T-cell (primary cell): ENCODE measurements around the gene ZNF576. TPM values are rescaled to one million over a fixed set of nuclear protein-coding genes. Genes with fewer than 3 reads are reported as not detected.

Experiments
- ATAC-seq, 4 experiments: fragments of 200-7000 bp in 3 of 4; fragments of 150-1000 bp in 1 of 4; cut with Tn5 transposase; replicated peaks in 1 of 4; 1 replicate in 3 of 4; 2 replicates in 1 of 4; pipeline ENCODE4 v1.10.0; 2021; ENCODE audit warnings: moderate library complexity in 3 of 4, mild to moderate bottlenecking in 2 of 4, moderate number of reproducible peaks in 1 of 4
- CTCF ChIA-PET, 2 donors: fragments of 300-600 bp; sonication (Branson Sonifier 250); formaldehyde crosslinking; loops; one replicate each; lab custom pipeline; 2022; ENCODE audit warnings: antibody characterized with exemption in 2 of 2; lab: Charles Lee
- POLR2A ChIA-PET, 2 donors: fragments of 300-600 bp; sonication (Branson Sonifier 250); formaldehyde crosslinking; loops; one replicate each; lab custom pipeline; 2022; ENCODE audit warnings: antibody characterized with exemption in 2 of 2; lab: Charles Lee
- DNase-seq, 35 experiments: peaks; one replicate each; pipeline versions ENCODE4 v3.0.0 to v3.0.0-alpha.2; 2013 to 2023
- H3K27ac ChIP-seq: one replicate; pipeline ENCODE4 v1.5.1; 2013; ENCODE audit warnings: low read length
- H3K27me3 ChIP-seq, 2 experiments: replicated peaks in 1 of 2; 1 replicate in 1 of 2; 2 replicates in 1 of 2; pipeline versions ENCODE4 v1.6.1 to v1.7.0; 2013; ENCODE audit warnings: low read length in 1 of 2, mixed read lengths in 1 of 2; ENCODE audit not compliant: control insufficient read depth in 2 of 2, insufficient read depth in 2 of 2; ENCODE audit errors: extremely low read depth in 1 of 2
- H3K36me3 ChIP-seq, 2 donors: 1 replicate in 1 of 2; 2 replicates in 1 of 2; pipeline versions ENCODE4 v1.6.1 to v1.7.0; 2013; ENCODE audit warnings: low read length in 1 of 2; ENCODE audit not compliant: control insufficient read depth in 2 of 2, insufficient read depth in 1 of 2; ENCODE audit errors: extremely low read depth in 1 of 2
- H3K4me1 ChIP-seq, 2 experiments: 1 replicate in 1 of 2; 2 replicates in 1 of 2; pipeline versions ENCODE4 v1.6.1 to v1.7.0; 2013; ENCODE audit warnings: low read length in 2 of 2, mixed read lengths in 1 of 2; ENCODE audit not compliant: insufficient read depth in 2 of 2, control insufficient read depth in 1 of 2; ENCODE audit errors: extremely low read depth in 1 of 2
- H3K4me3 ChIP-seq, 2 donors: 1 replicate in 1 of 2; 2 replicates in 1 of 2; pipeline versions ENCODE4 v1.5.1 to v1.7.0; 2013; ENCODE audit warnings: mild to moderate bottlenecking in 2 of 2, low read length in 1 of 2, moderate library complexity in 1 of 2; ENCODE audit not compliant: control insufficient read depth in 1 of 2; ENCODE audit errors: extremely low read depth in 1 of 2
- H3K9me3 ChIP-seq: 2 replicates; pipeline ENCODE4 v1.7.0; 2013
- H3K27ac Mint-ChIP-seq, 2 donors: one replicate each; pipeline ENCODE4 v1.8.0; 2020 to 2021; ENCODE audit warnings: mild to moderate bottlenecking in 2 of 2, mixed read lengths in 2 of 2
- H3K27me3 Mint-ChIP-seq, 2 donors: one replicate each; pipeline ENCODE4 v1.8.0; 2021 to 2022; ENCODE audit warnings: mixed read lengths in 2 of 2
- H3K36me3 Mint-ChIP-seq: one replicate; pipeline ENCODE4 v1.8.0; 2021; ENCODE audit warnings: mixed read lengths
- H3K4me1 Mint-ChIP-seq, 3 donors: one replicate each; pipeline ENCODE4 v1.8.0; 2020 to 2022; ENCODE audit warnings: mixed read lengths in 3 of 3, mild to moderate bottlenecking in 1 of 3
- H3K4me3 Mint-ChIP-seq, 3 donors: one replicate each; pipeline ENCODE4 v1.8.0; 2020 to 2022; ENCODE audit warnings: mild to moderate bottlenecking in 3 of 3, mixed read lengths in 3 of 3, moderate library complexity in 3 of 3
- H3K9me3 Mint-ChIP-seq, 3 donors: one replicate each; pipeline ENCODE4 v1.8.0; 2020 to 2022; ENCODE audit warnings: mixed read lengths in 3 of 3
- WGBS: methylation state at CpG from one replicate; pipeline ENCODE4 v1.1.5; 2013; ENCODE audit warnings: missing lambda C conversion rate; ENCODE audit not compliant: insufficient coverage; 5-methylcytosine and 5-hydroxymethylcytosine counted together
- total RNA-seq, 35 experiments: library from RNA in 6 of 35; stranded (reverse) in 6 of 35; fragments of 120-200 nt in 1 of 35; gene quantifications; one replicate each; pipeline versions ENCODE4 v1.2.1 to v1.2.4 and lab custom pipeline; 2013 to 2026

Gene ZNF576
- total RNA-seq, 5 donors from 2014 or later (not counting 1 experiment from before 2014, with no cell fraction given) = 5.4 to 19.6 (median 16.9) TPM

- peaks cover 0 to 10% of the 10 kb centered on the region in 2 experiments for H3K4me1 ChIP-seq
- Mint-ChIP-seq H3K9me3 (no peaks in the 10 kb centered on the region), H3K4me3 (no peak overlapping the region), H3K27ac (no peak overlapping the region), H3K27me3 (no peaks in the 10 kb centered on the region), H3K36me3 (peaks cover 47% of the 10 kb centered on the region), H3K4me1 (peaks cover 11 to 19% (median 12%) of the 10 kb centered on the region in 3 donors)
- no peak overlapping the region for H3K4me3 ChIP-seq
- no peak for DNase-seq
- peaks cover 20 to 66% of the 10 kb centered on the region in 2 donors for H3K36me3 ChIP-seq
- ChIA-PET POLR2A (no interaction called here), CTCF (interaction anchor here (0.6 to 5.2 kb wide), 2 partner anchors 13 to 42 kb away, joined by 3 to 84 read pairs; partner anchors contain the start of gene IRGQ (in 1 of the 2))
- H3K27me3 ChIP-seq = no peaks in the 10 kb centered on the region
- no peaks in the 10 kb centered on the region for H3K9me3 ChIP-seq
- no peak overlapping the region for H3K27ac ChIP-seq
- 100% methylated on average over 1 of the region's 3 CpGs for WGBS
- ATAC-seq = no peak
Observed at GRCh38 chr19:43552616-43553015, 43.8 kb upstream of the ZNF576 start.

GRCh38 chr19:43553656-43554055 lies 42.7 kb upstream of the ZNF576 start:
- ChIA-PET POLR2A (interaction anchor here in 1 of 2 donors (0.8 kb wide), 1 partner anchor 16 kb away, joined by 3 read pairs; no protein-coding TSS in a partner anchor), CTCF (interaction anchor here in 1 of 2 donors (5.2 kb wide), 1 partner anchor 41 kb away, joined by 84 read pairs; the partner anchor contains the start of gene IRGQ)
- peaks cover 46% of the 10 kb centered on the region for H3K36me3 Mint-ChIP-seq
- H3K9me3 ChIP-seq = no peaks in the 10 kb centered on the region
- H3K36me3 ChIP-seq = peaks cover 20 to 70% of the 10 kb centered on the region in 2 donors
- ATAC-seq (no peak), DNase-seq (no peak)
- no peaks in the 10 kb centered on the region for H3K9me3 Mint-ChIP-seq
- peaks cover 11 to 19% (median 14%) of the 10 kb centered on the region in 3 donors for H3K4me1 Mint-ChIP-seq
- H3K4me3 Mint-ChIP-seq = no peak overlapping the region
- H3K27me3 ChIP-seq = no peaks in the 10 kb centered on the region
- H3K4me3 ChIP-seq = no peak overlapping the region
- H3K4me1 ChIP-seq = peaks cover 0 to 10% of the 10 kb centered on the region in 2 experiments
- peak overlapping the region in 1 of 2 donors; percentile 11 for H3K27ac Mint-ChIP-seq
- no peaks in the 10 kb centered on the region for H3K27me3 Mint-ChIP-seq
- WGBS = 100% methylated on average over 2 of the region's 4 CpGs
- no peak overlapping the region for H3K27ac ChIP-seq

- Mint-ChIP-seq H3K9me3 (no peaks in the 10 kb centered on the region), H3K4me3 (no peak overlapping the region), H3K27me3 (no peaks in the 10 kb centered on the region), H3K27ac (no peak overlapping the region), H3K36me3 (peaks cover 44% of the 10 kb centered on the region), H3K4me1 (peaks cover 11 to 19% (median 14%) of the 10 kb centered on the region in 3 donors)
- ChIA-PET CTCF (interaction anchor here (0.5 to 5.2 kb wide), 12 partner anchors 17 to 201 kb away, joined by 3 to 84 read pairs (median 5); partner anchors contain the start of genes IRGQ (in 1 of the 2), SMG9 (in 1 of the 2) and XRCC1 (in 1 of the 2)), POLR2A (no interaction called here)
- H3K36me3 ChIP-seq = peaks cover 20 to 66% of the 10 kb centered on the region in 2 donors
- no peak for DNase-seq
- no peaks in the 10 kb centered on the region for H3K9me3 ChIP-seq
- no peak overlapping the region for H3K27ac ChIP-seq
- ATAC-seq = no peak
- H3K4me3 ChIP-seq = no peak overlapping the region
- 97% methylated on average over 15 of the region's 15 CpGs for WGBS
- peaks cover 0 to 10% of the 10 kb centered on the region in 2 experiments for H3K4me1 ChIP-seq
- no peaks in the 10 kb centered on the region for H3K27me3 ChIP-seq
Observed at GRCh38 chr19:43554317-43554895, 42.0 kb upstream of the ZNF576 start.

GRCh38 chr19:43555185-43555770 lies 41.1 kb upstream of the ZNF576 start:
- Mint-ChIP-seq H3K9me3 (no peaks in the 10 kb centered on the region), H3K4me3 (no peak overlapping the region), H3K4me1 (peaks cover 14 to 24% (median 17%) of the 10 kb centered on the region in 3 donors), H3K36me3 (peaks cover 41% of the 10 kb centered on the region), H3K27me3 (no peaks in the 10 kb centered on the region), H3K27ac (peak overlapping the region; percentile 58 to 70)
- no peak overlapping the region for H3K4me3 ChIP-seq
- H3K27me3 ChIP-seq = no peaks in the 10 kb centered on the region
- WGBS = 60% methylated on average over 1 of the region's 8 CpGs
- POLR2A ChIA-PET = no interaction called here
- H3K9me3 ChIP-seq = no peaks in the 10 kb centered on the region
- CTCF ChIA-PET = interaction anchor here (0.5 to 5.2 kb wide), 17 partner anchors 16 to 200 kb away, joined by 3 to 84 read pairs (median 5); partner anchors contain the start of genes XRCC1 (in 2 of the 2), IRGQ (in 1 of the 2), PINLYP (in 1 of the 2) and SMG9 (in 1 of the 2)
- ATAC-seq (peak; percentile 93 to 98 (median 96)), DNase-seq (peak; percentile 59 to 90 (median 80))
- no peak overlapping the region for H3K27ac ChIP-seq
- H3K4me1 ChIP-seq = peaks cover 0 to 11% of the 10 kb centered on the region in 2 experiments
- H3K36me3 ChIP-seq = peaks cover 20 to 62% of the 10 kb centered on the region in 2 donors

GRCh38 chr19:43560687-43561086 lies 35.7 kb upstream of the ZNF576 start:
- ATAC-seq (no peak), DNase-seq (peak in 2 of 35 experiments; percentile 8 to 24)
- Histone ChIP-seq H3K36me3 (peaks cover 6 to 25% of the 10 kb centered on the region in 2 donors), H3K9me3 (no peaks in the 10 kb centered on the region), H3K27me3 (no peaks in the 10 kb centered on the region), H3K27ac (peak overlapping the region; percentile 93), H3K4me3 (no peak overlapping the region), H3K4me1 (peaks cover 20 to 54% of the 10 kb centered on the region in 2 experiments)
- Mint-ChIP-seq H3K36me3 (peaks cover 28% of the 10 kb centered on the region), H3K4me1 (peaks cover 58 to 62% (median 59%) of the 10 kb centered on the region in 3 donors), H3K9me3 (no peaks in the 10 kb centered on the region), H3K4me3 (peak overlapping the region in 1 of 3 donors; percentile 84), H3K27me3 (no peaks in the 10 kb centered on the region), H3K27ac (peak overlapping the region; percentile 96 to 98)
- WGBS = 95% methylated on average over 2 of the region's 6 CpGs
- CTCF ChIA-PET = no interaction called here
- POLR2A ChIA-PET = no interaction called here
